ENCODE data around the gene TCF7L2.

TCF7L2 gene

GRCh38 chr10:113187063-113187777, 237.2 kb downstream of the TCF7L2 start:
- peak; percentile 23 for DNase-seq

DNA sequence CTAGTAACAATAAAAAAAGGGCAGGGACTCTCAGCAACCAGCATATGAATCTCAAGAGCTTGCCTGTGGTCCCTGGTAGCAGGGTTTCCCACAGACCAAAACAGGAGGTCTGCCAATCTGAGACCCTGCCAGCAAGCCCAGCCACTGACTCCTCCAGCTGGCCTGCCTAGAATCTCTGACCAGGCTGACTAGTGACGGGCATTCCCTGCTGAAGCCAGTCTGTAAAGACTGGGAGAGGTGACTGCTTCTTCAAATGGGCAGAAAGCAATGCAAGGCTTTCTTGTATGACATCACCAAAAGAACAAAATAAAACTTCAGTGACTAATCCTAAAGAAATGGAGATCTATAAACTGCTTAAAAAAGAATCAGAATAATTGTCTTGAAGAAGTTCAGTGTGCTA, 249.4 kb downstream of the TCF7L2 start:
- peak; percentile 51 for DNase-seq

DNA sequence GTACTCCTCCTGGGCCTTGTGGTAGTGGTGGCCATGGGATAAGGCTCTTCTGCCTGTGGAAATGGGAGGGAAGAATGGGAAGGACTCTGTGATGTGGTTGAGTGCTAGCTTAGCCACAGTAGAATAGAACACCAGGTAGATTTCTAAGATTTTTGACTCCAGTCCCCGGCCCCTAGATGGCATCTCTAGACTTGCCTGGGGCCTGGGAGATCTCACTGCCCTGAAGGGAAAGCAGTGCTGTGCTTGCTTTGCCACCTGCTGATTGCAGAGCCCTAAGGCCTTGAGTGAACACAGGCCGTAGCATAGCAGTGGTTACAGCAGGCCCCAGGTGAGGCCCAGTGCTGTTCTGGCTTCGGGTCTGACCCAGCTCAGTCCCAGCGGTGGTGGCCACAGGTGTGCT, 252.0 kb downstream of the TCF7L2 start:
- no peak for DNase-seq

DNA sequence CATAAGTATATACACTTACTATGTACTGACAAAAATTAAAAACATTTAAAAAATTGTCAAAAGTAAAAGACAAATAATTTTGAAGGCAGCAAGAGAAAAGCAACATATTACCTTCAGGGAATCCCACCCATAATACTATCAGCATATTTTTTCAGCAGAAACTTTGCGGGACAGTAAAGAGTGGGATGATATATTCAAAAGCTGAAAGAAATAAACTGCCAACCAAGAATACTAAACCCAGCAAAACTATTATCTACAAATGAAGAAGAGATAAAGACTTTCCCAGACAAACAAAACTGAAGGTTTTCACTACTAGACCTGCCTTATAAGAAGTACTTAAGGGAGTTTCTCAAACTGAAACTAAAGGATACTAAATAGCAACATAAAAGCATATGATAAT, 257.9 kb downstream of the TCF7L2 start:
- DNase-seq, result no peak

DNA sequence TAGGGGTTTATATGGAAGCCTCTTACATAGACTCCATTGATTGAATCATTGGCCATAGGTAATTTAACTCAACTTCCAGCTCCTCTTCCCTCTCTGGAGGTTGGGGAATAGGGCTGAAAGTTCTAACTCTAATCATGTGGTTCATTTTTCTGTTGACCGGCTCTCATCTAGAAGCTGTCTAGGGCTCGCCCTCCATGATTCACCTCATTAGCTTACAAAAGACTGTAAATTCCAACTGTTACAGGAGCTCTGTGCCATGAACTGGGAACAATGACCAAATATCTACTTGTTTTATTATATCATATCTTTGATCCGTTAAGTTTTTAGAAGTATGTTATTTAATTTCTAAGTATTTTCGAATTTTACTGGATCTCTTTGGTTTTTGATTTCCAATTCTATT, 263.0 kb downstream of the TCF7L2 start:
- no peak for DNase-seq

DNA sequence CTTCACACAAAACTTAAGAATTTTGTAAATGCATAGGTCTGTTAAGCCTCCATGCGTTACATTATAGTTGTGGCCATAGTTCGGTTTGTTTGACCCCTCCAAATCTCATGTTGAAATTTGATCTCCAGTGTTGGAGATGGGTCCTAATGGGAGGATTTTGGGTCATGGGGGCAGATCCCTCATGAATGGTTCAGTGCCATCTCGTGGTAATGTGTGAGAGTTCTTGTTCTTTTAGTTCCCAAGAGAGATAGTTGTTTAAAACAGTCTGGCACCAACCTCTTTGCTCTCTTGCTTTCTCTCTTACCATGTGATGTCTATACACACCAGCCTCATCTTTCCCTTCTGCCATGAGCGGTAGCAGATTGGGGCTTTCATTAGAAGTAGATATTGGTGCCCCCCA, 264.3 kb downstream of the TCF7L2 start:
- DNase-seq, result no peak

- peak; percentile 20 for DNase-seq
Observed at GRCh38 chr10:113216102-113216501, 266.1 kb downstream of the TCF7L2 start.
